Peyer's patch (tissue), 4 donors: ENCODE data around the gene PSAP. TPM values are rescaled to one million over a fixed set of nuclear protein-coding genes. Genes with fewer than 3 reads are reported as not detected.

Source experiments
- DNase-seq, 3 donors: peaks; one replicate each; pipeline ENCODE4 v3.0.0-alpha.2; 2017 to 2019
- H3K27ac ChIP-seq, 4 donors: fragments of 200-600 bp; sonication (generic); one replicate each; pipeline ENCODE4 v1.5.1; 2016 to 2019
- H3K27me3 ChIP-seq, 2 donors: fragments of 200-600 bp; sonication (generic); one replicate each; pipeline ENCODE4 v1.5.1; 2019
- H3K36me3 ChIP-seq, 3 donors: fragments of 200-600 bp; sonication (generic); one replicate each; pipeline ENCODE4 v1.5.1; 2016 to 2019
- H3K4me1 ChIP-seq, 4 donors: fragments of 200-600 bp; sonication (generic); one replicate each; pipeline ENCODE4 v1.5.1; 2016 to 2019
- H3K4me3 ChIP-seq, 4 donors: fragments of 200-600 bp; sonication (generic); 1 replicate in 3 of 4; 2 replicates in 1 of 4; pipeline ENCODE4 v1.5.1; 2016 to 2019; ENCODE audit warnings: mild to moderate bottlenecking in 1 of 4
- H3K9me3 ChIP-seq, 4 donors: fragments of 200-600 bp; sonication (generic); one replicate each; pipeline ENCODE4 v1.5.1; 2016 to 2019; ENCODE audit warnings: mild to moderate bottlenecking in 1 of 4
- POLR2A ChIP-seq, 2 donors: fragments of 450-650 bp; IDR thresholded peaks; one replicate each; pipeline ENCODE4 v1.5.1; 2017; ENCODE audit warnings: antibody characterized with exemption in 2 of 2, mild to moderate bottlenecking in 2 of 2, moderate library complexity in 2 of 2
- total RNA-seq, 4 donors: library from RNA; depleted of rRNA; stranded (reverse); fragments of >200 nt; gene quantifications; one replicate each; pipeline ENCODE4 v1.1.0, GENCODE V29; 2016
- TF ChIP-seq, protein P1 (sequence below), 6 experiments: fragments of 450-650 bp in 4 of 6; fragments of 200-600 bp in 2 of 6; sonication (generic) in 1 of 6; IDR thresholded peaks; one replicate each; pipeline ENCODE4 v1.5.1; 2017 to 2019; ENCODE audit warnings: antibody characterized with exemption in 6 of 6, mild to moderate bottlenecking in 3 of 6, moderate library complexity in 1 of 6

The PSAP gene
- total RNA-seq, 4 donors from 2014 or later: 193 to 647 (median 491) TPM

DNA sequence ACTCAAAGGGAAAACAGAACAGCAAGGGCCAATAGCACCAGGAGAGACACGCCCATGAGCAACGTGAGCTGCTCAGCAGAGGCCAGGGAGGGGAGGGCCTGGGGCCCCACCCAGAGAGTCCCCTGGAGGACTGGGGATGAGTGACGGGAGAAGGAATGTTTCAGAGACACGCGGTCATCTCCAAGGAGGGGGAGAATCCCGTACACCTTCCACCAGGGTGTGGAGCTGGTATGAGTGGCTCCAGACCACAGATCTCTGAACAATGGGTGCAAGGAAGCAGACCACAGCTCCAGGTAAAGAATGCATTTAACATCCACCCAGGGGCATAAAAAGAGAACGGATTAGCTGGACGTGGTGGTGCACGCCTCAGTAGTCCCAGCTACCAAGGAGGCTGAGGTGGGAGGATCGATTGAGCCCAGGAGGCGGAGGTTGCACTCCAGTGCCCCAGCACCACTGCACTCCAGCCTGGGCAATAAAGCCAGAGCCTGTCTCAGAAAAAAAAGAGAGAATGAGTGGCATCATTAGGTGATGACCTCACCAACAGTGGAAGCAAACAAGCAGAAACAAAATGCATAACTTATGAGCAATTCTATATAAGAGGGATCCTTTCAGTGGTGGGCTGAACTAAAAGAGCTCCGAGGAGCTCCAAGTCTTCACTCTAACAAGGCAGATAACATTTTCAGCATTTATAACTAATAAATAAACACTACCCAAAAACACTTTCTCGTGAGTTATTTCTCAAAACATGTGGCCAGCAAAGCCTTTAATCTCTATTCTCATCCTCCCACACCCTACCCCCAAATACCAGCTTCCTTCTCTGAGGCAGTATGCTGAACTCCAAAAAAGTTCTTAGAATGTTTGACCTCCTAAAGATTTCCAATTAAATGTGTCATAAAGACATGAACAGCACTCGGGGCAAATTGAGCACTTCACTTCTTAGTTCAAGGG is 12.5 kb downstream of the PSAP start:
- peaks cover 0 to 10% (median 0%) of the 10 kb centered on the region in 3 donors for H3K36me3 ChIP-seq
- no peaks in the 10 kb centered on the region for H3K9me3 ChIP-seq
- TF ChIP-seq, protein P1, sequence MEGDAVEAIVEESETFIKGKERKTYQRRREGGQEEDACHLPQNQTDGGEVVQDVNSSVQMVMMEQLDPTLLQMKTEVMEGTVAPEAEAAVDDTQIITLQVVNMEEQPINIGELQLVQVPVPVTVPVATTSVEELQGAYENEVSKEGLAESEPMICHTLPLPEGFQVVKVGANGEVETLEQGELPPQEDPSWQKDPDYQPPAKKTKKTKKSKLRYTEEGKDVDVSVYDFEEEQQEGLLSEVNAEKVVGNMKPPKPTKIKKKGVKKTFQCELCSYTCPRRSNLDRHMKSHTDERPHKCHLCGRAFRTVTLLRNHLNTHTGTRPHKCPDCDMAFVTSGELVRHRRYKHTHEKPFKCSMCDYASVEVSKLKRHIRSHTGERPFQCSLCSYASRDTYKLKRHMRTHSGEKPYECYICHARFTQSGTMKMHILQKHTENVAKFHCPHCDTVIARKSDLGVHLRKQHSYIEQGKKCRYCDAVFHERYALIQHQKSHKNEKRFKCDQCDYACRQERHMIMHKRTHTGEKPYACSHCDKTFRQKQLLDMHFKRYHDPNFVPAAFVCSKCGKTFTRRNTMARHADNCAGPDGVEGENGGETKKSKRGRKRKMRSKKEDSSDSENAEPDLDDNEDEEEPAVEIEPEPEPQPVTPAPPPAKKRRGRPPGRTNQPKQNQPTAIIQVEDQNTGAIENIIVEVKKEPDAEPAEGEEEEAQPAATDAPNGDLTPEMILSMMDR (IDR thresholded peaks at IDR 0.05): no peak
- TF ChIP-seq POLR2A (IDR thresholded peaks at IDR 0.05): no peak
- no peak overlapping the region for H3K4me3 ChIP-seq
- H3K4me1 ChIP-seq: peaks cover 0 to 69% (median 18%) of the 10 kb centered on the region in 4 donors
- no peaks in the 10 kb centered on the region for H3K27me3 ChIP-seq
- DNase-seq: no peak
- peak overlapping the region in 2 of 4 donors; percentile 6 to 7 for H3K27ac ChIP-seq

- peaks cover 0 to 71% (median 16%) of the 10 kb centered on the region in 4 donors for H3K4me1 ChIP-seq
- no peaks in the 10 kb centered on the region for H3K27me3 ChIP-seq
- no peak for DNase-seq
- H3K4me3 ChIP-seq: no peak overlapping the region
- TF ChIP-seq POLR2A (IDR thresholded peaks at IDR 0.05): no peak
- TF ChIP-seq, protein P1 (IDR thresholded peaks at IDR 0.05): peak in 1 of 6 experiments; percentile 4
- peaks cover 0 to 17% (median 0%) of the 10 kb centered on the region in 3 donors for H3K36me3 ChIP-seq
- H3K27ac ChIP-seq: peak overlapping the region; percentile 8 to 69 (median 58)
- H3K9me3 ChIP-seq: no peaks in the 10 kb centered on the region
Measured at GRCh38 chr10:71837098-71837827, 13.8 kb downstream of the PSAP start.

- Histone ChIP-seq H3K27ac (peak overlapping the region; percentile 52 to 69 (median 60)), H3K4me3 (peak overlapping the region in 1 of 4 donors; percentile 0), H3K36me3 (peaks cover 0 to 24% (median 0%) of the 10 kb centered on the region in 3 donors), H3K27me3 (no peaks in the 10 kb centered on the region), H3K4me1 (peaks cover 0 to 71% (median 16%) of the 10 kb centered on the region in 4 donors), H3K9me3 (no peaks in the 10 kb centered on the region)
- DNase-seq: no peak
- TF ChIP-seq, protein P1 (IDR thresholded peaks at IDR 0.05): no peak
- no peak for TF ChIP-seq POLR2A (IDR thresholded peaks at IDR 0.05)
Measured at GRCh38 chr10:71836596-71836974, 14.5 kb downstream of the PSAP start.

- Histone ChIP-seq H3K36me3 (peaks cover 0 to 30% (median 0%) of the 10 kb centered on the region in 3 donors), H3K27me3 (no peaks in the 10 kb centered on the region), H3K4me3 (peak overlapping the region in 1 of 4 donors; percentile 0), H3K4me1 (peaks cover 0 to 66% (median 16%) of the 10 kb centered on the region in 4 donors), H3K27ac (peak overlapping the region; percentile 52 to 69 (median 60)), H3K9me3 (no peaks in the 10 kb centered on the region)
- peak in 2 of 3 donors; percentile 89 to 90 for DNase-seq
- TF ChIP-seq POLR2A (IDR thresholded peaks at IDR 0.05): no peak
- TF ChIP-seq, protein P1 (IDR thresholded peaks at IDR 0.05): no peak
Measured at GRCh38 chr10:71835671-71836595, 15.1 kb downstream of the PSAP start.

- no peak overlapping the region for H3K27ac ChIP-seq
- TF ChIP-seq POLR2A (IDR thresholded peaks at IDR 0.05): no peak
- TF ChIP-seq, protein P1 (IDR thresholded peaks at IDR 0.05): no peak
- H3K4me3 ChIP-seq: no peak overlapping the region
- H3K4me1 ChIP-seq: peaks cover 0 to 49% (median 14%) of the 10 kb centered on the region in 4 donors
- DNase-seq: no peak
- no peaks in the 10 kb centered on the region for H3K9me3 ChIP-seq
- no peaks in the 10 kb centered on the region for H3K27me3 ChIP-seq
- H3K36me3 ChIP-seq: peaks cover 0 to 47% (median 0%) of the 10 kb centered on the region in 3 donors
Measured at GRCh38 chr10:71834343-71834674, 16.7 kb downstream of the PSAP start.
